Measurements from ENCODE around the gene CYBA.

CYBA gene

DNA sequence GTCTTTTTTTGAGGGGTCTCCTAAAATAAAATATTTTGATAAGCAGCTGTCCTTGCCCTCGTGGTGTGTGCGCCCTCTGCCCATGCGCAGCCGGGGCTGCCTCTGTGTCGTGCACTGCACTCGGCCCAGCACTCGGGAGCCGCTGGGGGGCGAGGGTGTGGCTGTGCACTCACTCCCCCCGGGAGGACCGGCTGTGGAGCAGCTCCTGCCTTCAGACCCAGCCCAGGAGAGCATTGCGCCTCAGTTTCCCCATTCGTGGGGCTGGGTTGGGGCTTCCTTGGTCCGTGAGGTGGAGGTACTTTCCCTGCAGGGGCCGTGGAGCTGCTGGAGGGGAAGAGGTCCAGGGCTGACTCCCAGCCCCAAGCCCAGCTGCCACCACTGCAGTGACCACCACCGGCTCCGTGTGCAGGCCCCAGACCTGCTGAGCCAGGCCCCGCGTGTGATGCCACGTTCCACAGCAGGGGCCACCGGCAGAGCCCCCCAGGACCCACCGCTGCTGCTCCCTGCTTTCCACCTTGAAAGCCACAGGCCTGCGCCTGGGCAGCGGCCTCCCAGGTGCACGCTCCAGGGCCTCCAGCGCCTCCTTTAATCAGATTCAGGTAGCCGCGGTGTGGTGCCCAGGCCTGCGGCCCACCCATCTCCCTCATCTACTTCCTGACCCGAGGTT is 18.8 kb downstream of the CYBA start:
- no peak for DNase-seq (ENCODE audit: low read depth in 2 of 2)

GRCh38 chr16:88631384-88631783 is 19.5 kb downstream of the CYBA start:
- no peak for DNase-seq (ENCODE audit: low read depth in 2 of 2)

- DNase-seq (ENCODE audit: low read depth in 2 of 2), result no peak
These were observed 19.9 kb downstream of the CYBA start for GRCh38 chr16:88630941-88631340.

GRCh38 chr16:88630433-88630832 is 20.4 kb downstream of the CYBA start:
- no peak for DNase-seq (ENCODE audit: low read depth in 2 of 2)

DNA sequence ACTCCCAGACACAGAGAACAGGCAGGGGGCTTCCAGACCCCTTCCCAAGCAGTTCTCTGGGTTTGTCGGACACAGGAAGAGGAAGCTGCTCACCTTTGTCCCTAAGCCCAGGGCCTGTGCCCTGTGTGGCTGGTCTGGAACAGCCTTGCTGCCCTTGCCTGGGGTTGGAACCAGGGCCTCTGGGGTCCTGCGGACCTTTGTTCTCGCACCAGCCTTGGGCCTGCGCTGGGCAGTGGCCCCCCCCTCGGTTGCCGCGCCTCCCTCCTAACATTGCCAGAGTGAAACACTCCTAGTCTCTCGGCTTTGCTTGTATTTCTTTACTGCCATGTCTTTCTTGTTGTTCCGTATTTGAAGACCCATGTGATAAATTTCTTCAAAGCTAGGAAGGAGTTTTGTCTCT is 21.0 kb downstream of the CYBA start:
- DNase-seq (ENCODE audit: low read depth in 2 of 2), result no peak

DNA sequence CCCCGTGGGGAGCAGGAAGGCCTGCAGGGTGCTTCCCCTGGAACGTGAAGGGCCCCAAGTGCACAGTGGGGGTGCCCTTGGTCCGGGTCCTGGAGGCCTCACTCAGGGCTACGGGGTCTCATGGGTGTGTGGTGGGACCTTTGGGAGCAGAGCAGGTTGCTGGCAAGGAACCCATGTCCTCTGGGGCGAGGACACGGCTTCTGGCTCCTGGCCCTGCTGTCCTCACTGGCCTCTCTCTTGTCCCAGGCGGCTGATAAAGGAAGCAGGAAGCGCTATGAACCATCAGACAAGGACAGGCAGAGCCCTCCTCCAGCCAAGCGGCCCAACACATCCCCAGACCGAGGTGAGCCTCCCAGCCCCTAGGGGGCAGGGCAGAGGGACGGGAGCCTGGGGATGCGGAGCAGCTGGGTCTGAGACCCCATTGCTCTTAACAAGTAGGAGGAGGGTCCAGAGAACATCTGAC is 22.3 kb downstream of the CYBA start:
- DNase-seq (ENCODE audit: low read depth in 2 of 2), result no peak

DNA sequence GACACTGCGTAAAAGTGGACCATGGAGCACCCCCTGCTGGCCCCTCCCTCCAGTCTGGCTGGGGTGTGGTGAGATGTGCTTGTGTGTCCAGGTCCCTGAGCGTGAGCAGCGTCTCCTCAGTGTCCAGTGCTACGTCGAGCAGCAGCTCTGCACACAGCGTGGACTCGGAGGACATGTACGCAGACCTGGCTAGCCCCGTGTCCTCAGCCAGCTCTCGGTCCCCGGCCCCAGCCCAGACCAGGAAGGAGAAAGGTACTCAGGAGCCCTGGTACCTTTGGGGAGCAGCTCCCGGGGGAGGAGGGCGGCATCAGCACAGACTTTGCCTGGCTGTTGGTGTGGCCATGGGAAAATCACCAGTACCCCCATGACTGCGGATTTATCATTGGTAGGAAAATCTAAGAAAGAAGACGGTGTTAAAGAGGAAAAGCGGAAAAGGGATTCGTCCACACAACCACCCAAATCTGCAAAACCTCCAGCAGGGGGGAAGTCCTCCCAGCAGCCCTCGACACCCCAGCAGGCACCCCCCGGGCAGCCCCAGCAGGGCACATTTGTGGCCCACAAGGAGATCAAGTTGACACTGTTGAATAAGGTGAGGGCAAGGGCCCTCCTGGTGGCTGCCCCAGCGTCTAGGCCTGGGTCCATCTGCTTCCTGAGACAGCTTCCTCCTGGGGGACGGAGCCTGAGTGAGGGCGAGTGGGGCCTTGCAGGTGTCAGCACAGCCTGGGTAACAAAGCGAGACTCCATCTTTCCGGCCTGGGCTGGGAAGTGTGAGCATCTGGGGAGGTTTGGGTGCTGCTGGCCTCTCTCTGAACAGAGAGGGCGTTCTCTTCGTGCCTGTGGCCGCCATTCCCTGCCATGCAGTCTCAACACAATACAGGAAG is 23.1 kb downstream of the CYBA start:
- DNase-seq (ENCODE audit: low read depth in 2 of 2), result no peak

GRCh38 chr16:88626646-88627045 is 24.2 kb downstream of the CYBA start:
- no peak for DNase-seq (ENCODE audit: low read depth in 2 of 2)

DNA sequence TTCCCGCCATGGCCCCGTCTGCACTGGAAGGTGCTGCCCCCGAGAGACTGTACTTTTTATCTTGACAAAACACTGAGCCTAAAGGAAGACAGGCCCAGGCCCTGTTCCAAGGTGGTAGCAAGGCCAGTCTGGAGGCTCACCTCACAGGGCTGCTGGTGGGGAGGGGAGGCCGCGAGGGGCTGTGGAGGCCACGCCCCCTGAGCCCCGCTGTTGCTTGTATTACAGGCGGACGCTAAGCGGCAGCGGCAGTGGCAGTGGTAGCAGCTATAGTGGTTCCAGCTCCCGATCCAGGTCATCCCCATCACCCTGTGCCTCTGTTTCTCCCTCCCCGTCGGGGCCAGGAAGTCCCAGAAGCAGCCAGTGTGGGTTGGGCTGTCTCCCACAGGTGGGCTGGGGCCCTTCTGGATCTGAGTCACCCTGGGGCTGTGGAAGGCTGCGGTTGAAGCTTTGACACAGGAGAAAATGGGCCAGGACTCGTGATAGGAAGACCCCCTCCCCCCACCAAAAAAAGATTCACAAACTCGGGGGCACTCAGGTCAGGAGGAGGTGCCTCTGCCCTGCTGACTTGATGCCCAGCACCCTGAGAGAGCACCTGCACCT is 25.8 kb downstream of the CYBA start:
- no peak for DNase-seq (ENCODE audit: low read depth in 2 of 2)

GRCh38 chr16:88624481-88624880 is 26.4 kb downstream of the CYBA start:
- DNase-seq (ENCODE audit: low read depth in 2 of 2), result no peak

GRCh38 chr16:88623858-88624257 is 27.0 kb downstream of the CYBA start:
- no peak for DNase-seq (ENCODE audit: low read depth in 2 of 2)

DNA sequence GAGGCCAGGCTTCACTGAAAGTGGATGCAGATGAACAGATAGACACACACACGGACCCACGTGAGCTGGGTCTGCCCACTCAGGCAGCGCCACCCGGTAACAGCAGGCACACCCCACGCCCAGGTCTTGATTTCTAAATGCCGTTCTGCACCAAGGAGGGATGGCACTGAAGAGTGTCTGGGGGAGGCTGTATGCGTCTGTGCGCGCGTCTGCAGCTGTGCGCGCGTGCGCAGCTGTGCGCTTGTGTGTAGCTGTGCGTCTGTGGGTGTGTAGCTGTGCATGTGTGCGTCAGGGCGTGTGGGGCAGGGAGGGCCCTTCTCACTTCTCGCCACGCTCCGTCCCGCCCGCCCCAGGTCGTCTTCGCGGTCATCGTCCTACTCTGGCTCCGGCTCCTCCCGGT is 28.0 kb downstream of the CYBA start:
- DNase-seq (ENCODE audit: low read depth in 2 of 2), result no peak

- DNase-seq (ENCODE audit: low read depth in 2 of 2), result no peak
These were observed 28.7 kb downstream of the CYBA start for GRCh38 chr16:88622125-88622524.

GRCh38 chr16:88619859-88620815 is 30.7 kb downstream of the CYBA start:
- peak in 1 of 2 donors; percentile 33 for DNase-seq (ENCODE audit: low read depth in 2 of 2)

GRCh38 chr16:88618956-88619667 is 31.7 kb downstream of the CYBA start:
- no peak for DNase-seq (ENCODE audit: low read depth in 2 of 2)

DNA sequence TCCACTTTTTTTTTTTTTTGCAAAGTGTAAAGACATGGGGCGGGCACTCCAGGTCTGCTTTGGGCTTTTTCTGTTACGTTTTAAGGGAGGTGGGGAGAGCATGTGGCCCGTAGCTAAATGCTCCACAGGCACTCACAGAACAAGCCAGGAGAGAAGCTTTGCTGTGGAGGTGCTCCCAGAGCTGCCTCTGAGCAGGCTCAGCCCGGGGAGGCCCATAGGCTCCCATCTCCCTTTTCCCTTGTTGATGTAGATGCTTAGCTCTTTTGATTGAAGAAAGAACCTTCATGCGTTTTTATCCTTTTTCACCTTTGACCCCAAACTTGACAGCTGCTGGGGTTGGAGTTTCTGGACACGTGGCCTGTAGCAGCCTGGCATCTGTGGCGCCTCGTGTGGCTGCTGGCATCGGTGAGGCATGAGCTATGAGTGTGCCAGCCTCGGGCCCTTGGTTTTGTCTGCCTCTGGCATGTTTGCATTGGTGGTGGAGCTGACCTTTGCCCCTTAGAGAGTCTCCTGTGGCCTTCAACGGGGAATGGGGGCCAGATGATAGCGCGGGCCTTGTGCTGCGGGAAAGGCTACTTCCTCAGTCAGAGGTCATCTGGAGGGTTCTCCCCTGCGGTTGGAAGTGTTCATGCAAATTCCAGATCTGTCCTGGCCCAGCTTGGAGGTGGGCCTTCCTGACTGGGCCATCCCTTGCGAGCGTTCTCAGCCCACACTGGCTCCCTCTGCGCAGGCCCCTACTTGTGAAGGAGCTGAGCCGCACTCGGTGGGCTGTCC is 32.5 kb downstream of the CYBA start:
- no peak for DNase-seq (ENCODE audit: low read depth in 2 of 2)

GRCh38 chr16:88617268-88618031 is 33.4 kb downstream of the CYBA start:
- DNase-seq (ENCODE audit: low read depth in 2 of 2), result no peak

DNA sequence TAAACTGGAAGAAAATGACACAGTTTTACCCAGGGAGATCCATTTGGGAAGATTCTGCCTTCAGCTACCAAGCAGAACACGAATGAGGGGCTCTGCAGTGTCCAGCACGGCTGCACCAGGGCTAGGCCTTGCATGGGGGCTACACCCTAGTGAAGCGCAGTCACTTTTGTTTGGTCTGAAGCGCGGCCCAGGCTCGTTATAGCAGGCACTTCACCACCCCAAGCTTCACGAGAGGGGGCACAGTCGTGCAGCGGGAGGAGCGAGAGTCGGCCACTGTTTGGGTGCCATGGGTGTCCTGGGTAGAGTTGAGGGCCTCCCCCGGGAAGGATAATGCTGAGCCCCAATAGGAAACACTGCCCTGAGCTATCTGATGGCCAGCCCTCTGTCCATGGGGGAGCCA is 34.1 kb downstream of the CYBA start:
- DNase-seq (ENCODE audit: low read depth in 2 of 2), result no peak

GRCh38 chr16:88616320-88616719 is 34.5 kb downstream of the CYBA start:
- DNase-seq (ENCODE audit: low read depth in 2 of 2), result no peak

Measured in stimulated activated CD4-positive, alpha-beta T cell treated with anti-CD3 and anti-CD28 coated beads, Interleukin-15, amount 100 ng/mL, for 48 hours (primary cell).